B cell (primary cell): ENCODE measurements around the gene ITGA7. TPM values are rescaled to one million over a fixed set of nuclear protein-coding genes. Genes with fewer than 3 reads are reported as not detected.

Experiments
- ATAC-seq: fragments of 200-7000 bp; cut with Tn5 transposase; one replicate; pipeline ENCODE4 v1.10.0; 2021; ENCODE audit warnings: low read depth, mild to moderate bottlenecking, moderate number of reproducible peaks, moderate library complexity
- CTCF ChIA-PET: fragments of 350-600 bp; sonication (Branson Sonifier 250); formaldehyde crosslinking; loops from one replicate; lab custom pipeline; 2021; ENCODE audit warnings: antibody characterized with exemption, inconsistent platforms; lab: Charles Lee
- POLR2A ChIA-PET: fragments of 350-600 bp; sonication (Branson Sonifier 250); formaldehyde crosslinking; loops from one replicate; lab custom pipeline; 2021; ENCODE audit warnings: antibody characterized with exemption; lab: Charles Lee
- DNase-seq: peaks from one replicate; pipeline ENCODE4 v3.0.0; 2013
- H2AFZ ChIP-seq: 2 replicates; pipeline ENCODE4 v1.6.1; 2012; ENCODE audit warnings: mild to moderate bottlenecking, low read depth, low read length; ENCODE audit not compliant: insufficient read depth, poor library complexity, severe bottlenecking
- H3K27ac ChIP-seq, 2 donors: 1 replicate in 1 of 2; 2 replicates in 1 of 2; pipeline ENCODE4 v1.5.1; 2012 to 2013; ENCODE audit warnings: low read length in 2 of 2, mild to moderate bottlenecking in 2 of 2, moderate library complexity in 1 of 2
- H3K27me3 ChIP-seq, 4 experiments: fragments of 200-600 bp in 1 of 4; sonication (generic) in 1 of 4; replicated peaks in 1 of 4; 1 replicate in 2 of 4; 2 replicates in 2 of 4; pipeline versions ENCODE4 v1.6.1 to v1.7.0; 2013 to 2016; ENCODE audit warnings: low read length in 3 of 4, mild to moderate bottlenecking in 2 of 4, mixed read lengths in 1 of 4, moderate library complexity in 1 of 4; ENCODE audit not compliant: insufficient read depth in 4 of 4, control insufficient read depth in 3 of 4; ENCODE audit errors: control extremely low read depth in 1 of 4
- H3K36me3 ChIP-seq, 2 experiments: replicated peaks in 1 of 2; 1 replicate in 1 of 2; 2 replicates in 1 of 2; pipeline versions ENCODE4 v1.6.1 to v1.7.1; 2013; ENCODE audit warnings: low read length in 1 of 2; ENCODE audit not compliant: insufficient read depth in 2 of 2, control insufficient read depth in 1 of 2; ENCODE audit errors: control extremely low read depth in 1 of 2, extremely low read depth in 1 of 2
- H3K4me1 ChIP-seq, 2 donors: fragments of 200-600 bp in 1 of 2; sonication (generic) in 1 of 2; 1 replicate in 1 of 2; 2 replicates in 1 of 2; pipeline versions ENCODE4 v1.5.1 to v1.6.1; 2013 to 2017; ENCODE audit warnings: low read length in 2 of 2; ENCODE audit not compliant: control insufficient read depth in 2 of 2, insufficient read depth in 2 of 2
- H3K4me2 ChIP-seq: replicated peaks from 2 replicates; pipeline ENCODE3; 2012; ENCODE audit warnings: mild to moderate bottlenecking, low read depth, low read length; ENCODE audit not compliant: poor library complexity, severe bottlenecking
- H3K4me3 ChIP-seq, 5 experiments: fragments of 200-600 bp in 1 of 5; sonication (generic) in 1 of 5; 1 replicate in 3 of 5; 2 replicates in 2 of 5; pipeline versions ENCODE4 v1.5.1 to v1.7.0; 2011 to 2016; ENCODE audit warnings: low read length in 4 of 5, mild to moderate bottlenecking in 4 of 5, low read depth in 2 of 5, control low read depth in 1 of 5, moderate library complexity in 1 of 5; ENCODE audit not compliant: insufficient read depth in 1 of 5; ENCODE audit errors: control extremely low read depth in 1 of 5, extremely low read depth in 1 of 5
- H3K79me2 ChIP-seq: fragments of 200-600 bp; sonication (generic); one replicate; pipeline ENCODE4 v1.6.0; 2016; ENCODE audit warnings: low read length; ENCODE audit not compliant: control insufficient read depth, insufficient read depth
- H3K9ac ChIP-seq: fragments of 200-600 bp; sonication (generic); 2 replicates; pipeline ENCODE4 v1.6.1; 2017; ENCODE audit warnings: mild to moderate bottlenecking, low read length, moderate library complexity
- H3K9me3 ChIP-seq, 3 donors: one replicate each; pipeline versions ENCODE4 v1.6.1 to v1.7.1; 2013; ENCODE audit warnings: low read length in 2 of 3; ENCODE audit not compliant: control insufficient read depth in 2 of 3, insufficient read depth in 1 of 3; ENCODE audit errors: control extremely low read depth in 1 of 3
- H4K20me1 ChIP-seq: 2 replicates; pipeline ENCODE4 v1.6.0; 2012; ENCODE audit warnings: mild to moderate bottlenecking, low read length; ENCODE audit not compliant: insufficient read depth, control insufficient read depth, poor library complexity, severe bottlenecking
- H3K27ac Mint-ChIP-seq: one replicate; pipeline ENCODE4 v1.8.0; 2021; ENCODE audit warnings: mixed read lengths
- H3K27me3 Mint-ChIP-seq: one replicate; pipeline ENCODE4 v1.8.0; 2021; ENCODE audit warnings: mixed read lengths
- H3K4me1 Mint-ChIP-seq: one replicate; pipeline ENCODE4 v1.8.0; 2021; ENCODE audit warnings: mixed read lengths
- H3K4me3 Mint-ChIP-seq: one replicate; pipeline ENCODE4 v1.8.0; 2021; ENCODE audit warnings: mixed read lengths
- H3K9me3 Mint-ChIP-seq: one replicate; pipeline ENCODE4 v1.8.0; 2022; ENCODE audit warnings: mixed read lengths; ENCODE audit not compliant: insufficient read depth
- EZH2 ChIP-seq: IDR thresholded peaks from 2 replicates; pipeline ENCODE4 v1.6.1; 2012; ENCODE audit warnings: borderline replicate concordance, low read depth, mild to moderate bottlenecking, moderate library complexity, low read length; ENCODE audit not compliant: insufficient read depth, poor library complexity, severe bottlenecking
- WGBS: methylation state at CpG from one replicate; pipeline ENCODE4 v1.1.5; 2013; ENCODE audit warnings: missing lambda C conversion rate; ENCODE audit not compliant: insufficient coverage; 5-methylcytosine and 5-hydroxymethylcytosine counted together
- intact Hi-C: fragments of 100-400 bp; cut with micrococcal nuclease; formaldehyde crosslinking; loops from one replicate; pipeline ENCODE4 v1.10.0; 2022
- polyA plus RNA-seq: library from polyadenylated mRNA; depleted of rRNA; stranded (reverse); fragments of >200 nt; gene quantifications from 2 replicates; pipeline ENCODE4 v1.2.3, GENCODE V29; 2012
- total RNA-seq, 2 donors: library from RNA; stranded (reverse); fragments of 120-200 nt in 1 of 2; gene quantifications; 1 replicate in 1 of 2; 2 replicates in 1 of 2; pipeline versions ENCODE4 v1.2.3 to v1.2.4, GENCODE V29; 2013 to 2022
- TF ChIP-seq, protein P1 (sequence below): fragments of 200-600 bp; IDR thresholded peaks from one replicate; pipeline ENCODE4 v1.8.0; 2022; ENCODE audit warnings: antibody characterized with exemption, mild to moderate bottlenecking

ITGA7 gene
- total and polyA plus RNA-seq, 2 donors (not counting 1 experiment from before 2014, with no cell fraction given), result 2.4 to 3.3 TPM

- Mint-ChIP-seq H3K27ac (no peak overlapping the region), H3K4me1 (no peaks in the 10 kb centered on the region), H3K27me3 (no peaks in the 10 kb centered on the region), H3K4me3 (no peak overlapping the region), H3K9me3 (no peaks in the 10 kb centered on the region)
- Histone ChIP-seq H4K20me1 (no peaks in the 10 kb centered on the region), H3K27ac (no peak overlapping the region), H3K27me3 (peaks cover 0 to 3% (median 0%) of the 10 kb centered on the region in 4 experiments), H2AFZ (no peak overlapping the region), H3K4me2 (no peak overlapping the region), H3K4me1 (no peaks in the 10 kb centered on the region), H3K4me3 (no peak overlapping the region), H3K36me3 (no peaks in the 10 kb centered on the region), H3K9me3 (no peaks in the 10 kb centered on the region), H3K79me2 (no peaks in the 10 kb centered on the region), H3K9ac (no peak overlapping the region)
- DNase-seq (no peak), ATAC-seq (no peak)
- intact Hi-C loops, result no loop called here
- no peak for TF ChIP-seq EZH2
- TF ChIP-seq, protein P1, sequence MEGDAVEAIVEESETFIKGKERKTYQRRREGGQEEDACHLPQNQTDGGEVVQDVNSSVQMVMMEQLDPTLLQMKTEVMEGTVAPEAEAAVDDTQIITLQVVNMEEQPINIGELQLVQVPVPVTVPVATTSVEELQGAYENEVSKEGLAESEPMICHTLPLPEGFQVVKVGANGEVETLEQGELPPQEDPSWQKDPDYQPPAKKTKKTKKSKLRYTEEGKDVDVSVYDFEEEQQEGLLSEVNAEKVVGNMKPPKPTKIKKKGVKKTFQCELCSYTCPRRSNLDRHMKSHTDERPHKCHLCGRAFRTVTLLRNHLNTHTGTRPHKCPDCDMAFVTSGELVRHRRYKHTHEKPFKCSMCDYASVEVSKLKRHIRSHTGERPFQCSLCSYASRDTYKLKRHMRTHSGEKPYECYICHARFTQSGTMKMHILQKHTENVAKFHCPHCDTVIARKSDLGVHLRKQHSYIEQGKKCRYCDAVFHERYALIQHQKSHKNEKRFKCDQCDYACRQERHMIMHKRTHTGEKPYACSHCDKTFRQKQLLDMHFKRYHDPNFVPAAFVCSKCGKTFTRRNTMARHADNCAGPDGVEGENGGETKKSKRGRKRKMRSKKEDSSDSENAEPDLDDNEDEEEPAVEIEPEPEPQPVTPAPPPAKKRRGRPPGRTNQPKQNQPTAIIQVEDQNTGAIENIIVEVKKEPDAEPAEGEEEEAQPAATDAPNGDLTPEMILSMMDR, result no peak
- WGBS, result 75% methylated on average over 4 of the region's 5 CpGs
- ChIA-PET CTCF (no interaction called here), POLR2A (no interaction called here)
These were observed 8.1 kb downstream of the ITGA7 start for GRCh38 chr12:55699471-55700055.

GRCh38 chr12:55698965-55699364 is 8.7 kb downstream of the ITGA7 start:
- no peak overlapping the region for H3K4me2 ChIP-seq
- no peaks in the 10 kb centered on the region for H4K20me1 ChIP-seq
- H3K27ac Mint-ChIP-seq, result no peak overlapping the region
- TF ChIP-seq, protein P1, result no peak
- no peak for TF ChIP-seq EZH2
- ChIA-PET CTCF (no interaction called here), POLR2A (no interaction called here)
- H3K4me1 ChIP-seq, result no peaks in the 10 kb centered on the region
- no peaks in the 10 kb centered on the region for H3K9me3 ChIP-seq
- H3K79me2 ChIP-seq, result no peaks in the 10 kb centered on the region
- no peak overlapping the region for H3K27ac ChIP-seq
- H2AFZ ChIP-seq, result no peak overlapping the region
- H3K4me1 Mint-ChIP-seq, result no peaks in the 10 kb centered on the region
- DNase-seq (no peak), ATAC-seq (no peak)
- intact Hi-C loops, result no loop called here
- H3K9me3 Mint-ChIP-seq, result no peaks in the 10 kb centered on the region
- WGBS, result no CpG with 5 or more reads among the region's 1 CpG
- no peak overlapping the region for H3K4me3 ChIP-seq
- no peaks in the 10 kb centered on the region for H3K36me3 ChIP-seq
- peaks cover 0 to 3% (median 0%) of the 10 kb centered on the region in 4 experiments for H3K27me3 ChIP-seq
- no peak overlapping the region for H3K9ac ChIP-seq
- no peaks in the 10 kb centered on the region for H3K27me3 Mint-ChIP-seq
- H3K4me3 Mint-ChIP-seq, result no peak overlapping the region
